H9 (cell line): ENCODE measurements around the gene PELI3. TPM values are rescaled to one million over a fixed set of nuclear protein-coding genes. Genes with fewer than 3 reads are reported as not detected.

ENCODE experiments used
- DNase-seq: peaks from one replicate; pipeline ENCODE4 v3.0.0-alpha.2; 2017
- H2AFZ ChIP-seq: one replicate; pipeline ENCODE4 v1.6.1; 2013; ENCODE audit warnings: mild to moderate bottlenecking, low read length, control low read depth, moderate library complexity
- H2AK5ac ChIP-seq: 2 replicates; pipeline ENCODE4 v1.6.1; 2013; ENCODE audit warnings: low read length, control low read depth, mixed read lengths; ENCODE audit not compliant: insufficient read length
- H2BK120ac ChIP-seq: one replicate; pipeline ENCODE4 v1.6.1; 2013; ENCODE audit warnings: low read depth, mild to moderate bottlenecking, low read length, control low read depth, inconsistent platforms; ENCODE audit not compliant: poor library complexity, severe bottlenecking
- H2BK12ac ChIP-seq: 2 replicates; pipeline ENCODE4 v1.6.1; 2013; ENCODE audit warnings: low read length, control low read depth, mixed read lengths, low read depth; ENCODE audit not compliant: insufficient read length
- H2BK15ac ChIP-seq: 2 replicates; pipeline ENCODE4 v1.6.1; 2013; ENCODE audit warnings: low read depth, low read length, control low read depth
- H2BK20ac ChIP-seq: one replicate; pipeline ENCODE4 v1.6.1; 2013; ENCODE audit warnings: low read depth, mild to moderate bottlenecking, low read length, control low read depth, inconsistent platforms; ENCODE audit not compliant: poor library complexity, severe bottlenecking
- H2BK5ac ChIP-seq: 2 replicates; pipeline ENCODE4 v1.6.1; 2013; ENCODE audit warnings: low read length, control low read depth, mixed read lengths; ENCODE audit not compliant: insufficient read length
- H3K14ac ChIP-seq: 2 replicates; pipeline ENCODE4 v1.6.1; 2013; ENCODE audit warnings: low read length, control low read depth; ENCODE audit not compliant: insufficient read depth
- H3K18ac ChIP-seq: 2 replicates; pipeline ENCODE4 v1.6.1; 2013; ENCODE audit warnings: low read depth, mild to moderate bottlenecking, mixed read lengths, low read length, control low read depth; ENCODE audit not compliant: insufficient read length
- H3K23ac ChIP-seq: 2 replicates; pipeline ENCODE4 v1.6.1; 2013; ENCODE audit warnings: low read length, control low read depth, mixed read lengths, low read depth; ENCODE audit not compliant: insufficient read length
- H3K23me2 ChIP-seq: 2 replicates; pipeline ENCODE4 v1.6.1; 2013; ENCODE audit warnings: low read depth, mild to moderate bottlenecking, mixed read lengths, low read length, control low read depth; ENCODE audit not compliant: insufficient read length, poor library complexity, severe bottlenecking
- H3K27ac ChIP-seq: 2 replicates; pipeline ENCODE4 v1.5.1; 2013; ENCODE audit warnings: low read length, control low read depth, mixed read lengths, low read depth; ENCODE audit not compliant: insufficient read length
- H3K27me3 ChIP-seq: 2 replicates; pipeline ENCODE4 v1.6.1; 2013; ENCODE audit warnings: low read length, control low read depth, inconsistent platforms; ENCODE audit not compliant: insufficient read depth
- H3K4ac ChIP-seq: 2 replicates; pipeline ENCODE4 v1.6.1; 2013; ENCODE audit warnings: low read depth, mild to moderate bottlenecking, control low read depth, inconsistent platforms, low read length, moderate library complexity
- H3K4me1 ChIP-seq: 2 replicates; pipeline ENCODE4 v1.6.1; 2013; ENCODE audit warnings: low read length, control low read depth, inconsistent platforms; ENCODE audit not compliant: insufficient read depth
- H3K4me2 ChIP-seq: 2 replicates; pipeline ENCODE4 v1.6.1; 2013; ENCODE audit warnings: low read length, control low read depth, mixed read lengths; ENCODE audit not compliant: insufficient read length, insufficient read depth
- H3K56ac ChIP-seq: 2 replicates; pipeline ENCODE4 v1.6.1; 2013; ENCODE audit warnings: low read depth, mild to moderate bottlenecking, mixed read lengths, low read length, control low read depth; ENCODE audit not compliant: insufficient read length
- H3K79me1 ChIP-seq: 2 replicates; pipeline ENCODE4 v1.6.1; 2013; ENCODE audit warnings: low read depth, mild to moderate bottlenecking, moderate library complexity, low read length, control low read depth, inconsistent platforms; ENCODE audit not compliant: insufficient read depth, poor library complexity, severe bottlenecking
- H3K79me2 ChIP-seq: 2 replicates; pipeline ENCODE4 v1.6.1; 2013; ENCODE audit warnings: low read length, control low read depth, inconsistent platforms; ENCODE audit not compliant: insufficient read depth
- H3K9ac ChIP-seq: 2 replicates; pipeline ENCODE4 v1.6.1; 2013; ENCODE audit warnings: low read length, control low read depth, mixed read lengths; ENCODE audit not compliant: insufficient read length; ENCODE audit errors: extremely low read depth
- H3K9me3 ChIP-seq: one replicate; pipeline ENCODE4 v1.6.1; 2013; ENCODE audit warnings: low read depth, low read length, inconsistent platforms; ENCODE audit not compliant: control insufficient read depth
- H3T11ph ChIP-seq: one replicate; pipeline ENCODE4 v1.6.1; 2013; ENCODE audit warnings: mild to moderate bottlenecking, low read length, control low read depth, inconsistent platforms
- H4K20me1 ChIP-seq: one replicate; pipeline ENCODE4 v1.6.1; 2013; ENCODE audit not compliant: control insufficient read depth, insufficient read length, insufficient read depth
- H4K5ac ChIP-seq: 2 replicates; pipeline ENCODE4 v1.6.1; 2013; ENCODE audit warnings: low read depth, mild to moderate bottlenecking, mixed read lengths, low read length, control low read depth; ENCODE audit not compliant: insufficient read length
- H4K8ac ChIP-seq: replicated peaks from 2 replicates; pipeline ENCODE4 v1.6.1; 2013; ENCODE audit warnings: low read length, control low read depth, mixed read lengths, low read depth; ENCODE audit not compliant: insufficient read length
- H4K91ac ChIP-seq: 2 replicates; pipeline ENCODE4 v1.6.1; 2013; ENCODE audit warnings: low read depth, mild to moderate bottlenecking, moderate library complexity, mixed read lengths, low read length, control low read depth; ENCODE audit not compliant: insufficient read length
- H3K27ac Mint-ChIP-seq, 3 experiments: 2 replicates in 2 of 3; 3 replicates in 1 of 3; pipeline ENCODE4 v1.8.0; 2020 to 2021; ENCODE audit warnings: mixed read lengths in 3 of 3, mild to moderate bottlenecking in 1 of 3, moderate library complexity in 1 of 3
- H3K27me3 Mint-ChIP-seq: 2 replicates; pipeline ENCODE4 v1.8.0; 2021; ENCODE audit warnings: low read depth, mild to moderate bottlenecking, moderate library complexity, mixed read lengths
- H3K36me3 Mint-ChIP-seq, 3 experiments: 2 replicates in 2 of 3; 3 replicates in 1 of 3; pipeline ENCODE4 v1.8.0; 2020 to 2021; ENCODE audit warnings: low read depth in 3 of 3, mixed read lengths in 3 of 3; ENCODE audit not compliant: insufficient read depth in 1 of 3
- H3K4me1 Mint-ChIP-seq, 2 experiments: 2 replicates each; pipeline ENCODE4 v1.8.0; 2020; ENCODE audit warnings: mixed read lengths in 2 of 2
- H3K4me3 Mint-ChIP-seq, 2 experiments: 2 replicates in 1 of 2; 3 replicates in 1 of 2; pipeline ENCODE4 v1.8.0; 2020 to 2021; ENCODE audit warnings: mild to moderate bottlenecking in 2 of 2, mixed read lengths in 2 of 2, moderate library complexity in 1 of 2
- H3K9me3 Mint-ChIP-seq, 2 experiments: 2 replicates in 1 of 2; 3 replicates in 1 of 2; pipeline ENCODE4 v1.8.0; 2020; ENCODE audit warnings: mild to moderate bottlenecking in 2 of 2, mixed read lengths in 2 of 2, moderate library complexity in 1 of 2
- WGBS: extraction: QIAGEN DNeasy Blood & Tissue Kit; methylation state at CpG from one replicate; pipeline ENCODE4 v1.1.7; 2013; ENCODE audit warnings: missing lambda C conversion rate, low lambda C conversion rate, mixed read lengths; ENCODE audit not compliant: insufficient read length; ENCODE audit errors: extremely low coverage; 5-methylcytosine and 5-hydroxymethylcytosine counted together
- total RNA-seq: library from RNA; stranded (reverse); gene quantifications from 2 replicates; pipeline ENCODE4 v1.2.1, GENCODE V29; 2021
- TF ChIP-seq, protein P1 (sequence below): fragments of 200-600 bp; sonication (generic); conservative IDR thresholded peaks from 3 replicates; pipeline ENCODE4 v1.8.0; 2021; ENCODE audit warnings: antibody characterized with exemption, mild to moderate bottlenecking

PELI3 gene
- total RNA-seq, 1 experiment from 2014 or later = 10.3 TPM

GRCh38 chr11:66472054-66472453, 5.3 kb downstream of the PELI3 start:
- Histone ChIP-seq H3K23ac (no peak overlapping the region), H2BK20ac (no peak overlapping the region), H3K9me3 (no peaks in the 10 kb centered on the region), H4K91ac (no peak overlapping the region), H3K18ac (no peak overlapping the region), H3K79me2 (no peaks in the 10 kb centered on the region), H2BK5ac (no peak overlapping the region), H4K20me1 (no peaks in the 10 kb centered on the region), H2BK15ac (no peak overlapping the region), H3K4me2 (no peak overlapping the region), H3K79me1 (no peaks in the 10 kb centered on the region), H2AFZ (no peak overlapping the region), H3K9ac (no peak overlapping the region), H3T11ph (no peak overlapping the region), H3K23me2 (no peaks in the 10 kb centered on the region), H2BK12ac (no peak overlapping the region), H4K5ac (no peak overlapping the region), H4K8ac (no peak overlapping the region), H2BK120ac (no peak overlapping the region), H3K27me3 (no peaks in the 10 kb centered on the region), H3K14ac (no peak overlapping the region), H2AK5ac (no peak overlapping the region), H3K27ac (no peak overlapping the region), H3K4ac (no peak overlapping the region), H3K56ac (no peak overlapping the region), H3K4me1 (no peaks in the 10 kb centered on the region)
- peaks cover 20 to 35% of the 10 kb centered on the region in 2 experiments for H3K4me1 Mint-ChIP-seq
- no CpG with 5 or more reads among the region's 9 CpGs for WGBS
- peak overlapping the region in 1 of 3 experiments; percentile 22; a peak in 1 of 7 replicates for H3K27ac Mint-ChIP-seq
- peaks cover 2% of the 10 kb centered on the region for H3K27me3 Mint-ChIP-seq
- no peaks in the 10 kb centered on the region for H3K9me3 Mint-ChIP-seq
- TF ChIP-seq, protein P1, sequence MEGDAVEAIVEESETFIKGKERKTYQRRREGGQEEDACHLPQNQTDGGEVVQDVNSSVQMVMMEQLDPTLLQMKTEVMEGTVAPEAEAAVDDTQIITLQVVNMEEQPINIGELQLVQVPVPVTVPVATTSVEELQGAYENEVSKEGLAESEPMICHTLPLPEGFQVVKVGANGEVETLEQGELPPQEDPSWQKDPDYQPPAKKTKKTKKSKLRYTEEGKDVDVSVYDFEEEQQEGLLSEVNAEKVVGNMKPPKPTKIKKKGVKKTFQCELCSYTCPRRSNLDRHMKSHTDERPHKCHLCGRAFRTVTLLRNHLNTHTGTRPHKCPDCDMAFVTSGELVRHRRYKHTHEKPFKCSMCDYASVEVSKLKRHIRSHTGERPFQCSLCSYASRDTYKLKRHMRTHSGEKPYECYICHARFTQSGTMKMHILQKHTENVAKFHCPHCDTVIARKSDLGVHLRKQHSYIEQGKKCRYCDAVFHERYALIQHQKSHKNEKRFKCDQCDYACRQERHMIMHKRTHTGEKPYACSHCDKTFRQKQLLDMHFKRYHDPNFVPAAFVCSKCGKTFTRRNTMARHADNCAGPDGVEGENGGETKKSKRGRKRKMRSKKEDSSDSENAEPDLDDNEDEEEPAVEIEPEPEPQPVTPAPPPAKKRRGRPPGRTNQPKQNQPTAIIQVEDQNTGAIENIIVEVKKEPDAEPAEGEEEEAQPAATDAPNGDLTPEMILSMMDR = no peak
- H3K4me3 Mint-ChIP-seq = no peak overlapping the region
- peaks cover 3 to 30% (median 23%) of the 10 kb centered on the region in 3 experiments; a peak in 5 of 7 replicates for H3K36me3 Mint-ChIP-seq
- DNase-seq = no peak
